ENCODE data around the gene GM2A.

The GM2A gene

DNA sequence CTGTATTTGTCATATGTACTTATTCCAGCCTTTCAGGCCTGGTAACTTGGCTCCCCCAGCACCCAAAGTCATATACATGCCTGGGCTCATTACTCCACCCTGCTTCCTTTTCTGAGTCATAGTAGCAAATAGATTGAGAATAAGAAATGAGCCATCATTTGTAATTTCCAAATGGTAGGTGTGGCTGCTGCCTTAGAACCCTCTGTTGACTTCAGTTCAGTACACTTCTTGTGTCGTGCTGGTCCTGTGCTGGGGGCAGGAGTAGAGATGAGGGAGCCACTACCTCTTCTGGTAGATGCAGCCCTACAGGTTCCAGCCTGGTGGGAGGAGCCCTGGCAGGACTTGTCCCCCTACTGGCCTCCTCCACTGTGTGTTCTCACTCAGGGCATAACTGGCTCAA is 11.1 kb downstream of the GM2A start:
- TF ChIP-seq, protein P1, sequence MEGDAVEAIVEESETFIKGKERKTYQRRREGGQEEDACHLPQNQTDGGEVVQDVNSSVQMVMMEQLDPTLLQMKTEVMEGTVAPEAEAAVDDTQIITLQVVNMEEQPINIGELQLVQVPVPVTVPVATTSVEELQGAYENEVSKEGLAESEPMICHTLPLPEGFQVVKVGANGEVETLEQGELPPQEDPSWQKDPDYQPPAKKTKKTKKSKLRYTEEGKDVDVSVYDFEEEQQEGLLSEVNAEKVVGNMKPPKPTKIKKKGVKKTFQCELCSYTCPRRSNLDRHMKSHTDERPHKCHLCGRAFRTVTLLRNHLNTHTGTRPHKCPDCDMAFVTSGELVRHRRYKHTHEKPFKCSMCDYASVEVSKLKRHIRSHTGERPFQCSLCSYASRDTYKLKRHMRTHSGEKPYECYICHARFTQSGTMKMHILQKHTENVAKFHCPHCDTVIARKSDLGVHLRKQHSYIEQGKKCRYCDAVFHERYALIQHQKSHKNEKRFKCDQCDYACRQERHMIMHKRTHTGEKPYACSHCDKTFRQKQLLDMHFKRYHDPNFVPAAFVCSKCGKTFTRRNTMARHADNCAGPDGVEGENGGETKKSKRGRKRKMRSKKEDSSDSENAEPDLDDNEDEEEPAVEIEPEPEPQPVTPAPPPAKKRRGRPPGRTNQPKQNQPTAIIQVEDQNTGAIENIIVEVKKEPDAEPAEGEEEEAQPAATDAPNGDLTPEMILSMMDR (IDR thresholded peaks at IDR 0.05; ENCODE audit: low read depth, low read length, missing control alignments): no peak
- in situ Hi-C loops (cut with HindIII; ENCODE audit: low sequenced_read_pairs): no loop called here
- H3K4me3 ChIP-seq (ENCODE audit: low read depth, low read length): no peak overlapping the region
- DNase-seq (ENCODE audit: low read depth): no peak

DNA sequence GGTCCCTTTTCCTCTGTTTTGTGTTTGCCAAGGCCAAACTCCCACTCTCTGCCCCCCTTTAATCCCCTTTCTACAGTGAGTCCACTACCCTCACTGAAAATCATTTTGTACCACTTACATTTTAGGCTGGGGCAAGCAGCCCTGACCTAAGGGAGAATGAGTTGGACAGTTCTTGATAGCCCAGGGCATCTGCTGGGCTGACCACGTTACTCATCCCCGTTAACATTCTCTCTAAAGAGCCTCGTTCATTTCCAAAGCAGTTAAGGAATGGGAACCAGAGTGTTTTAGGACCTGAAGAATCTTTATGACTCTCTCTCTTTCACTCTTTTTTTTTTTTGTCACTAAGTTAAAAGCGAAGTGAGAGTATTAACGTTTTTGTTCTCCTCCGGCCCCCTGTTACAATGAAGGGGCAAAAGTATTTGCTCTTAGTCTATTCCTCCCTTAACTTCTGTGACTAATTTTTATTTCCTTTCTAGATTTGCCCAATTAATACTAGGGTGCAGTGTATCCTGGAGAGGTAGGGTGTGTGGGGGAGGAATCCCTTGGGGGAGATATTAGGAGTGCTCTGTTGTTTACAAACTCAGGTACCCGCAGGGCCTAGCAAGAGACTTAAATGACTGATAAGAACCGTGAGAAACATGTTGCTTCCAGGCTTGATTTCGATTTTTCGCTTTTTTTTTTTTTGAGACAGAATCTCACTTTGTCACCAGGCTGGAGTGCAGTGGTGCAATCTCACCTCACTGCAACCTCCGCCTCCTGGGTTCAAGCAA is 14.7 kb downstream of the GM2A start:
- in situ Hi-C loops (cut with HindIII; ENCODE audit: low sequenced_read_pairs): no loop called here
- DNase-seq (ENCODE audit: low read depth): no peak
- H3K4me3 ChIP-seq (ENCODE audit: low read depth, low read length): no peak overlapping the region
- TF ChIP-seq, protein P1 (IDR thresholded peaks at IDR 0.05; ENCODE audit: low read depth, low read length, missing control alignments): no peak

DNA sequence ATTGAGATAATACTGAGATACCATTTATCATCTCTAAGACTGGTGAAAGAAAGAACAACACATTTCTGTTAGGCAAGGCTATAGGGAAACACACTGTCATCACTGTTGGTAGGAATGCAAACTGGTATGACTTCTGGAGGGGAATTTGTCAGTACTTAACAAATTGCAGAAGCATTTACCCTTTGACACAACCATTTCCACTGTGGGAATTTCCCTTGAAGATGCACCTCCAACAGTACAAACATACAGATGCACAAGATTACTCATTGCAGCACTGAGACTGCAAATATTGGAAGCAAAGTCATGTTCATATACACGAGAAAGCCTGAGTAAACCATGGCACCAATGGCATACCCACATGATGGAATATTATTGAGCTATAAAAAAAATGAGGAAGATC is 17.6 kb downstream of the GM2A start:
- in situ Hi-C loops (cut with HindIII; ENCODE audit: low sequenced_read_pairs): no loop called here
- DNase-seq (ENCODE audit: low read depth): no peak
- H3K4me3 ChIP-seq (ENCODE audit: low read depth, low read length): no peak overlapping the region
- TF ChIP-seq, protein P1 (IDR thresholded peaks at IDR 0.05; ENCODE audit: low read depth, low read length, missing control alignments): no peak

DNA sequence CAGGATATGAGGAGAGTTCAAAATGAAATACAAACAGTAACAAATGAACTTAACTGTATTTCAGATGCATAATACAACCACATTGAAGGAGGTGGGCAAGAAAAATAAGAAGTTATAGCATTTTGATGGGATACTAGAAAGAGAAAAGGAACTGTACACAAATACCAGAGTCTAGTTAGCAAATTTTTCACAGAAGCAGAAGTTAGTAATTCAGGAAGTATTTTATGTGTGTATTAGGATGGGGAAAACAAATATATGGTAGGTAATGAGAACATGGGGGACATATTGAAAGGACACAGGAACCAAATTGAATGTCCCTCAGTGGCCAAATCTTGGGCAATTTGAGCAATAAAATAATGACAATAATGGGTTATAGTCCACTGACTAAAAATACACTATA is 18.4 kb downstream of the GM2A start:
- no peak for DNase-seq (ENCODE audit: low read depth)
- in situ Hi-C loops (cut with HindIII; ENCODE audit: low sequenced_read_pairs): no loop called here
- H3K4me3 ChIP-seq (ENCODE audit: low read depth, low read length): no peak overlapping the region
- TF ChIP-seq, protein P1 (IDR thresholded peaks at IDR 0.05; ENCODE audit: low read depth, low read length, missing control alignments): no peak

DNA sequence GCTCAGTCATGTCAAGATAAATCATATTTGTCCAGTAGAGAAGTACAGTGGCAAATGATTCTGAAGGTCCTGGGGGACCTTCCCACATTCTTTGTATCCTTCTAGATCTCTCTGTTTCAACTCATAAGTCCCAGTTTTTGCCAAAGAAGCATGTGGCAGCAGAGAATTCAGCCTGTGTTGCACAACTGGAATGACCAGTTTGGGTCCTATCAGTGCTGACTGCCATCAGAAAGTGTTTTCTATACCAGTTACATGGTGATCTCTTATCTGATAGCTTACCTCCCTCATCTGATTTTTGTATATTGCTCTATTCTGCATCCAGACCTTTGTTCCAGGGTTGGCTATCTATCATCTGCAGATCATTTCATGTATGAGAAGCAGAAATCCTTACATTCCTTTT is 21.7 kb downstream of the GM2A start:
- in situ Hi-C loops (cut with HindIII; ENCODE audit: low sequenced_read_pairs): no loop called here
- TF ChIP-seq, protein P1 (IDR thresholded peaks at IDR 0.05; ENCODE audit: low read depth, low read length, missing control alignments): no peak

DNA sequence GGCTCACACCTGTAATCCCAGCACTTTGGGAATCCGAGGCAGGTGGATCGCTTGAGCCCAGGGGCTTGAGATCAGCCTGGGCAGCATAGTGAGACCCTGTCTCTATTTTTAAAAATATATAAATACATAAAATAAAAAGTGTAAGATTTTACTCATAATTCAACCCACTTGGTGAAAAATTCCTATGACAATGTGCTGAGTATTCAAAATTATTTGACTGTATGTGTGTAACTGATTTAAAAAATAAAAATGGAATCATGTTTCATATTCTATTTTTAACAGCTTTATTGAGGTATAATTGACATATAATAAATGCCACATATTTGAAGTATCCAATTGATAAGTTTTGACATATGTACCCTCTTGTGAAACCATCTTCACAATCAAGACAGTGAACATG is 22.8 kb downstream of the GM2A start:
- H3K4me3 ChIP-seq (ENCODE audit: low read depth, low read length): no peak overlapping the region
- no peak for DNase-seq (ENCODE audit: low read depth)
- TF ChIP-seq, protein P1 (IDR thresholded peaks at IDR 0.05; ENCODE audit: low read depth, low read length, missing control alignments): no peak
- in situ Hi-C loops (cut with HindIII; ENCODE audit: low sequenced_read_pairs): no loop called here

More for the DNA sequence above, 21.7 kb downstream of the GM2A start:
- no peak for DNase-seq (ENCODE audit: low read depth)
- no peak overlapping the region for H3K4me3 ChIP-seq (ENCODE audit: low read depth, low read length)
